IPS-NIHi11 (cell line): ENCODE measurements around the gene DHRSX.
A peak's percentile ranks its signal among the peaks of the same experiment; 100 is the strongest.
"Not testable (repeated sequence)": the region's sequence is repeated elsewhere in the genome, so short reads cannot be mapped to it uniquely, and the experiment has no call there.

ENCODE experiments used
- DNase-seq: peaks from one replicate; pipeline ENCODE4 v3.0.0; 2012; ENCODE audit warnings: mixed read lengths, low spot score

The DHRSX gene

GRCh38 chrX:2500803-2501558 is at the start of gene DHRSX, which contains the start of gene ZBED1:
DHRSX (minus strand) TSS chrX:2500976; CDS start chrX:2500925, 51 bp downstream.
ZBED1 (minus strand) TSS chrX:2500976; CDS start chrX:2490719, 10,257 bp downstream.
- DNase-seq: peak; percentile 81

GRCh38 chrX:2549876-2550275 is 49.1 kb upstream of the DHRSX start:
- no peak for DNase-seq

- DNase-seq: no peak
Observed at GRCh38 chrX:2548711-2549423, 48.1 kb upstream of the DHRSX start.

- no peak for DNase-seq
Observed at GRCh38 chrX:2547736-2548135, 47.0 kb upstream of the DHRSX start.

GRCh38 chrX:2546496-2546895 is 45.7 kb upstream of the DHRSX start:
- DNase-seq: no peak

- DNase-seq: no peak
Observed at GRCh38 chrX:2545144-2545543, 44.4 kb upstream of the DHRSX start.

- DNase-seq: no peak
Observed at GRCh38 chrX:2542826-2543521, 42.2 kb upstream of the DHRSX start.

GRCh38 chrX:2541603-2542002 is 40.8 kb upstream of the DHRSX start:
- DNase-seq: no peak

- DNase-seq: no peak
Observed at GRCh38 chrX:2540426-2540947, 39.7 kb upstream of the DHRSX start.

- DNase-seq: no peak
Observed at GRCh38 chrX:2539586-2539985, 38.8 kb upstream of the DHRSX start.

- DNase-seq: no peak
Observed at GRCh38 chrX:2538031-2538757, 37.4 kb upstream of the DHRSX start.

GRCh38 chrX:2536974-2537373 is 36.2 kb upstream of the DHRSX start:
- DNase-seq: no peak

- no peak for DNase-seq
Observed at GRCh38 chrX:2536141-2536540, 35.4 kb upstream of the DHRSX start.

- not testable (repeated sequence) for DNase-seq
Observed at GRCh38 chrX:2534261-2535021, 33.7 kb upstream of the DHRSX start.

GRCh38 chrX:2533424-2533823 is 32.6 kb upstream of the DHRSX start:
- DNase-seq: no peak

- DNase-seq: no peak
Observed at GRCh38 chrX:2526390-2526789, 25.6 kb upstream of the DHRSX start.

- DNase-seq: peak; percentile 33
Observed at GRCh38 chrX:2523911-2524310, 23.1 kb upstream of the DHRSX start.

GRCh38 chrX:2521927-2522386 is 21.2 kb upstream of the DHRSX start:
- no peak for DNase-seq

- DNase-seq: no peak
Observed at GRCh38 chrX:2521092-2521926, 20.5 kb upstream of the DHRSX start.

GRCh38 chrX:2520539-2520938 is 19.8 kb upstream of the DHRSX start:
- DNase-seq: no peak
